Neutrophil (primary cell): ENCODE measurements around the gene KCNQ1.

Experiments
- H3K27ac ChIP-seq: fragments of 200-600 bp; sonication (generic); 2 replicates; pipeline ENCODE4 v1.5.1; 2016; ENCODE audit warnings: mild to moderate bottlenecking, moderate library complexity
- H3K27me3 ChIP-seq: fragments of 200-600 bp; sonication (generic); 2 replicates; pipeline ENCODE4 v1.6.0; 2016; ENCODE audit warnings: mild to moderate bottlenecking
- H3K36me3 ChIP-seq: fragments of 200-600 bp; sonication (generic); 2 replicates; pipeline ENCODE4 v1.5.1; 2017
- H3K4me1 ChIP-seq, 2 experiments: fragments of 200-600 bp in 1 of 2; sonication (generic) in 1 of 2; 1 replicate in 1 of 2; 2 replicates in 1 of 2; pipeline versions ENCODE4 v1.5.1 to v1.6.1; 2013 to 2016; ENCODE audit warnings: low read depth in 1 of 2, low read length in 1 of 2, mild to moderate bottlenecking in 1 of 2, moderate library complexity in 1 of 2; ENCODE audit not compliant: control insufficient read depth in 1 of 2, insufficient read depth in 1 of 2
- H3K4me3 ChIP-seq, 2 experiments: fragments of 200-600 bp in 1 of 2; sonication (generic) in 1 of 2; 1 replicate in 1 of 2; 2 replicates in 1 of 2; pipeline ENCODE4 v1.5.1; 2013 to 2016; ENCODE audit warnings: low read depth in 1 of 2, low read length in 1 of 2, mild to moderate bottlenecking in 1 of 2, moderate library complexity in 1 of 2
- H3K9me3 ChIP-seq: fragments of 200-600 bp; sonication (generic); 2 replicates; pipeline ENCODE4 v1.5.1; 2016
- TF ChIP-seq, protein P1 (sequence below): fragments of 200-600 bp; sonication (generic); IDR thresholded peaks from 2 replicates; pipeline ENCODE4 v1.5.1; 2016; ENCODE audit warnings: antibody characterized with exemption

KCNQ1 gene

DNA sequence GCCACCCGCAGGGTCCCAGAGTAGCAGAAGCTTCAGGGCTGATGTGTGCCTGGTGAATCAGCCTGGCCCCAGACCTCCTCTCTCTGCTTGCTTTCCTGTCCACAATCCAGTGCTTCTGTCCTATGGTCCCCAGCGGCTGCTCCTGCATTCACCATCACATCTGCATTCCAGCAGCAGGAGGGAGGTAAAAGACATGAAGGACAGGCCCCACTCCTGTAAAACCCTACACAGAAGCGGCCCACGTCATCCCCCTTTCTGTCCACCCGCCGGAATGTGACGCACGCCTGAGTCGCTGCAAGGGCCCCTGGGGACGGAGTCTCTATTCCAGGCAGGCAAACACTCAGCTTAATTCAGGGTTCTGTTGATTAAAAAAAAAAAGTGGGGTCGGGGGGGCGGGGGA lies 382.4 kb downstream of the KCNQ1 start:
- peaks cover 6% of the 10 kb centered on the region for H3K27me3 ChIP-seq
- TF ChIP-seq, protein P1, sequence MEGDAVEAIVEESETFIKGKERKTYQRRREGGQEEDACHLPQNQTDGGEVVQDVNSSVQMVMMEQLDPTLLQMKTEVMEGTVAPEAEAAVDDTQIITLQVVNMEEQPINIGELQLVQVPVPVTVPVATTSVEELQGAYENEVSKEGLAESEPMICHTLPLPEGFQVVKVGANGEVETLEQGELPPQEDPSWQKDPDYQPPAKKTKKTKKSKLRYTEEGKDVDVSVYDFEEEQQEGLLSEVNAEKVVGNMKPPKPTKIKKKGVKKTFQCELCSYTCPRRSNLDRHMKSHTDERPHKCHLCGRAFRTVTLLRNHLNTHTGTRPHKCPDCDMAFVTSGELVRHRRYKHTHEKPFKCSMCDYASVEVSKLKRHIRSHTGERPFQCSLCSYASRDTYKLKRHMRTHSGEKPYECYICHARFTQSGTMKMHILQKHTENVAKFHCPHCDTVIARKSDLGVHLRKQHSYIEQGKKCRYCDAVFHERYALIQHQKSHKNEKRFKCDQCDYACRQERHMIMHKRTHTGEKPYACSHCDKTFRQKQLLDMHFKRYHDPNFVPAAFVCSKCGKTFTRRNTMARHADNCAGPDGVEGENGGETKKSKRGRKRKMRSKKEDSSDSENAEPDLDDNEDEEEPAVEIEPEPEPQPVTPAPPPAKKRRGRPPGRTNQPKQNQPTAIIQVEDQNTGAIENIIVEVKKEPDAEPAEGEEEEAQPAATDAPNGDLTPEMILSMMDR, result no peak
- H3K9me3 ChIP-seq, result no peaks in the 10 kb centered on the region
- no peak overlapping the region for H3K4me3 ChIP-seq
- H3K4me1 ChIP-seq, result peaks cover 35 to 36% of the 10 kb centered on the region in 2 experiments
- H3K27ac ChIP-seq, result peak overlapping the region; percentile 73
- H3K36me3 ChIP-seq, result no peaks in the 10 kb centered on the region

GRCh38 chr11:2827792-2828191 lies 383.0 kb downstream of the KCNQ1 start:
- Histone ChIP-seq H3K4me1 (peaks cover 32% of the 10 kb centered on the region in 2 experiments), H3K27ac (no peak overlapping the region), H3K36me3 (no peaks in the 10 kb centered on the region), H3K27me3 (peaks cover 6% of the 10 kb centered on the region), H3K4me3 (no peak overlapping the region), H3K9me3 (no peaks in the 10 kb centered on the region)
- TF ChIP-seq, protein P1, result no peak

GRCh38 chr11:2828585-2829330 lies 383.9 kb downstream of the KCNQ1 start:
- Histone ChIP-seq H3K36me3 (no peaks in the 10 kb centered on the region), H3K9me3 (no peaks in the 10 kb centered on the region), H3K4me3 (no peak overlapping the region), H3K27me3 (peaks cover 6% of the 10 kb centered on the region), H3K4me1 (peaks cover 32% of the 10 kb centered on the region in 2 experiments), H3K27ac (no peak overlapping the region)
- TF ChIP-seq, protein P1, result no peak

- TF ChIP-seq, protein P1, result no peak
- Histone ChIP-seq H3K4me3 (no peak overlapping the region), H3K36me3 (no peaks in the 10 kb centered on the region), H3K27me3 (peaks cover 6% of the 10 kb centered on the region), H3K4me1 (peaks cover 19 to 20% of the 10 kb centered on the region in 2 experiments), H3K27ac (no peak overlapping the region), H3K9me3 (no peaks in the 10 kb centered on the region)
Observed at GRCh38 chr11:2830030-2830812, 385.4 kb downstream of the KCNQ1 start.

DNA sequence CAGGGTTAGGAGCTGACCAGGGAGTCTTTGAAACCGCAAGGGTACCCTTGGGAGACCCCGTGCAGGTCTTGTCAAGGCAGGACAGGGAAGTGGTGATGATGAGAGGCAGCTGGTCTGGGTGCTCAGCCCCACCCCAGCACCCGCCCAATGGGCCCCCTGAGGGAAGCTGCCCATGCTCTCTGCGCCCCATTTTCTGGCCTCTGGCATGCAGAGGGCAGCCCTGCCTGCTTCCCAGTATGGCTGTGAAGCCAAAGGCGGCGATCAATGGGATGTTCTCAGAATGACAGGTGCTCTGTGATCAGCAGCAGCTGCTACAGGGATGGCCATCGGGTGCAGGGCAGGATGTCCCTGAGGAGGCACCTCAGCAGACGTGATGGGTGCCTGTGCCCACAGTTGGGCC lies 386.1 kb downstream of the KCNQ1 start:
- no peaks in the 10 kb centered on the region for H3K9me3 ChIP-seq
- no peak overlapping the region for H3K4me3 ChIP-seq
- H3K27ac ChIP-seq, result no peak overlapping the region
- peaks cover 6% of the 10 kb centered on the region for H3K27me3 ChIP-seq
- H3K36me3 ChIP-seq, result no peaks in the 10 kb centered on the region
- H3K4me1 ChIP-seq, result peaks cover 13% of the 10 kb centered on the region in 2 experiments
- TF ChIP-seq, protein P1, result no peak
